Astrocyte (in vitro differentiated cells and primary cell): ENCODE results near the gene TMEM204. TPM values are rescaled to one million over a fixed set of nuclear protein-coding genes. Genes with fewer than 3 reads are reported as not detected.

ENCODE experiments used
- DNase-seq: peaks from one replicate; pipeline ENCODE4 v3.0.0-alpha.2; 2010; ENCODE audit warnings: low read depth
- FAIRE-seq: peaks from 2 replicates; lab custom pipeline; 2011; peaks lifted over from hg19 to GRCh38; lab: Jason Lieb, UNC
- H2AFZ ChIP-seq: 2 replicates; pipeline ENCODE4 v1.6.0; 2012; ENCODE audit warnings: low read depth, low read length, inconsistent platforms
- H3K27ac ChIP-seq: 2 replicates; pipeline ENCODE4 v1.5.1; 2011; ENCODE audit warnings: low read depth, low read length, inconsistent platforms
- H3K27me3 ChIP-seq: 2 replicates; pipeline ENCODE4 v1.6.0; 2011; ENCODE audit warnings: low read length, inconsistent platforms; ENCODE audit not compliant: insufficient read depth
- H3K36me3 ChIP-seq: 2 replicates; pipeline ENCODE4 v1.5.1; 2011; ENCODE audit warnings: low read length, inconsistent platforms; ENCODE audit not compliant: insufficient read depth
- H3K4me1 ChIP-seq: 2 replicates; pipeline ENCODE4 v1.5.1; 2011; ENCODE audit warnings: low read length, inconsistent platforms; ENCODE audit not compliant: insufficient read depth
- H3K4me2 ChIP-seq: 2 replicates; pipeline ENCODE4 v1.6.0; 2012; ENCODE audit warnings: low read length, inconsistent platforms
- H3K4me3 ChIP-seq: 2 replicates; pipeline ENCODE4 v1.5.1; 2011; ENCODE audit warnings: low read depth, mild to moderate bottlenecking, low read length, inconsistent platforms; ENCODE audit not compliant: insufficient read depth
- H3K79me2 ChIP-seq: 2 replicates; pipeline ENCODE4 v1.6.0; 2012; ENCODE audit warnings: mild to moderate bottlenecking, low read length, inconsistent platforms; ENCODE audit not compliant: insufficient read depth
- H3K9ac ChIP-seq: 2 replicates; pipeline ENCODE4 v1.6.0; 2012; ENCODE audit warnings: mild to moderate bottlenecking, low read length, inconsistent platforms
- H3K9me3 ChIP-seq: 2 replicates; pipeline ENCODE4 v1.5.1; 2012; ENCODE audit warnings: low read depth, mild to moderate bottlenecking, low read length, inconsistent platforms; ENCODE audit not compliant: insufficient read depth
- H4K20me1 ChIP-seq: 2 replicates; pipeline ENCODE4 v1.6.0; 2012; ENCODE audit warnings: low read length, inconsistent platforms; ENCODE audit not compliant: insufficient read depth
- H3K27ac Mint-ChIP-seq: one replicate; pipeline ENCODE4 v1.8.0; 2021; ENCODE audit warnings: mild to moderate bottlenecking, mixed read lengths; ENCODE audit not compliant: unreplicated experiment
- H3K27me3 Mint-ChIP-seq: one replicate; pipeline ENCODE4 v1.8.0; 2021; ENCODE audit warnings: low read depth, mixed read lengths; ENCODE audit not compliant: unreplicated experiment
- H3K36me3 Mint-ChIP-seq: one replicate; pipeline ENCODE4 v1.8.0; 2021; ENCODE audit warnings: low read depth, mixed read lengths; ENCODE audit not compliant: unreplicated experiment
- H3K4me1 Mint-ChIP-seq: one replicate; pipeline ENCODE4 v1.8.0; 2021; ENCODE audit warnings: low read depth, mixed read lengths; ENCODE audit not compliant: unreplicated experiment
- H3K4me3 Mint-ChIP-seq: one replicate; pipeline ENCODE4 v1.8.0; 2021; ENCODE audit warnings: mild to moderate bottlenecking, moderate library complexity, mixed read lengths; ENCODE audit not compliant: unreplicated experiment
- H3K9me3 Mint-ChIP-seq: one replicate; pipeline ENCODE4 v1.8.0; 2021; ENCODE audit warnings: mild to moderate bottlenecking, mixed read lengths; ENCODE audit not compliant: unreplicated experiment
- EZH2 ChIP-seq: IDR thresholded peaks from 2 replicates; pipeline ENCODE4 v1.6.1; 2012; ENCODE audit warnings: mild to moderate bottlenecking, low read length, inconsistent platforms; ENCODE audit not compliant: insufficient read depth
- total RNA-seq: library from RNA; stranded (reverse); gene quantifications from 2 replicates; pipeline ENCODE4 v1.2.1, GENCODE V29; 2021
- TF ChIP-seq, protein P1 (sequence below): IDR thresholded peaks from 2 replicates; pipeline ENCODE4 v1.5.1; 2011; ENCODE audit warnings: low read depth, mild to moderate bottlenecking, inconsistent platforms, low read length, moderate library complexity; ENCODE audit not compliant: insufficient read depth

The TMEM204 gene
- total RNA-seq, 1 donor from 2014 or later, result not detected

DNA sequence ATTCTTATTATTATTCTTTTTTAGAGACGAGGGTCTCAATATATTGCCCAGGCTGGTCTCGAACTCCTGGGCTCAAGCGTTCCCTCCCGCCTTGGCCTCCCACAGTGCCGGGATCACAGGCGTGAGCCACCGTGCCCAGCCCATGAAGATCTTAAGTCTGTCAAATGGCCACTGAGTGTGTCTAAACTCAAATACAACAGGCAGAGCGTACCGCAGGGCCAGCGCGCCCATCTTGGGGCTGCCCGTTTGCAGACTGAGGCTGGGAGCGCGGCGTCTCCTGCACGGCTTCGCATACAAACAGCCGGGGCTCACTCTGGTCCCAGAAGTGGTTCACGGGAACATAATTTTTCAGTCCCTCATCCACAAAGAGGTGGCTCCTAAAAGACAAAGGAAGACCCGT is 30.3 kb downstream of the TMEM204 start:
- Histone ChIP-seq H2AFZ (no peak overlapping the region), H3K36me3 (no peaks in the 10 kb centered on the region), H3K9ac (no peak overlapping the region), H4K20me1 (no peaks in the 10 kb centered on the region), H3K9me3 (no peaks in the 10 kb centered on the region), H3K79me2 (no peaks in the 10 kb centered on the region), H3K27ac (no peak overlapping the region), H3K4me3 (no peak overlapping the region), H3K4me1 (no peaks in the 10 kb centered on the region), H3K27me3 (no peaks in the 10 kb centered on the region), H3K4me2 (no peak overlapping the region)
- TF ChIP-seq EZH2, result no peak
- TF ChIP-seq, protein P1, sequence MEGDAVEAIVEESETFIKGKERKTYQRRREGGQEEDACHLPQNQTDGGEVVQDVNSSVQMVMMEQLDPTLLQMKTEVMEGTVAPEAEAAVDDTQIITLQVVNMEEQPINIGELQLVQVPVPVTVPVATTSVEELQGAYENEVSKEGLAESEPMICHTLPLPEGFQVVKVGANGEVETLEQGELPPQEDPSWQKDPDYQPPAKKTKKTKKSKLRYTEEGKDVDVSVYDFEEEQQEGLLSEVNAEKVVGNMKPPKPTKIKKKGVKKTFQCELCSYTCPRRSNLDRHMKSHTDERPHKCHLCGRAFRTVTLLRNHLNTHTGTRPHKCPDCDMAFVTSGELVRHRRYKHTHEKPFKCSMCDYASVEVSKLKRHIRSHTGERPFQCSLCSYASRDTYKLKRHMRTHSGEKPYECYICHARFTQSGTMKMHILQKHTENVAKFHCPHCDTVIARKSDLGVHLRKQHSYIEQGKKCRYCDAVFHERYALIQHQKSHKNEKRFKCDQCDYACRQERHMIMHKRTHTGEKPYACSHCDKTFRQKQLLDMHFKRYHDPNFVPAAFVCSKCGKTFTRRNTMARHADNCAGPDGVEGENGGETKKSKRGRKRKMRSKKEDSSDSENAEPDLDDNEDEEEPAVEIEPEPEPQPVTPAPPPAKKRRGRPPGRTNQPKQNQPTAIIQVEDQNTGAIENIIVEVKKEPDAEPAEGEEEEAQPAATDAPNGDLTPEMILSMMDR, result no peak
- Mint-ChIP-seq H3K9me3 (no peaks in the 10 kb centered on the region), H3K4me3 (no peak overlapping the region), H3K27ac (no peak overlapping the region), H3K36me3 (peaks cover 13% of the 10 kb centered on the region), H3K4me1 (peaks cover 17% of the 10 kb centered on the region), H3K27me3 (no peaks in the 10 kb centered on the region)
- no peak for DNase-seq
- no peak for FAIRE-seq

DNA sequence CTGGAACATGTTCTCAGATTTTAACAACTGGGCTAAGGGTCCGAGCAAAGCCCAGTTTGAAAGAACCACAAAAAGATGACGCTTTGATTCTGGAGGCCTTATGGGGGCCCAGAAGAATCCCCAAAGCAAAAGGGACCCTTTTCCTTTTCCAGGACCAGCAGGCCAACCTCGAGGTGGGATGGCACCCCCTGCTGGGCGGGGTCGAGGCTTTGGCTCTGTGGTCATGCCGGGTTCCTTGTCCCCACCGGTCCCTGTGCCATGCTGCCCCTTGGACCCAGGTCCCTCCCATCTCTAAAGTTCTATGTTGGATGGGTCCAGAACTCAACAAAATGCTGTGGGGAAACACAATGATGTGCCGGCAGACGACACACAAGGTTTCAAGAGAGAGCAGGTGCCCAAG is 30.9 kb downstream of the TMEM204 start:
- Mint-ChIP-seq H3K4me3 (no peak overlapping the region), H3K27me3 (no peaks in the 10 kb centered on the region), H3K9me3 (no peaks in the 10 kb centered on the region), H3K27ac (no peak overlapping the region), H3K36me3 (peaks cover 13% of the 10 kb centered on the region), H3K4me1 (peaks cover 17% of the 10 kb centered on the region)
- H3K27me3 ChIP-seq, result no peaks in the 10 kb centered on the region
- no peaks in the 10 kb centered on the region for H4K20me1 ChIP-seq
- H2AFZ ChIP-seq, result no peak overlapping the region
- FAIRE-seq (no peak), DNase-seq (no peak)
- no peak overlapping the region for H3K4me3 ChIP-seq
- H3K9ac ChIP-seq, result no peak overlapping the region
- no peak for TF ChIP-seq EZH2
- TF ChIP-seq, protein P1, result no peak
- no peaks in the 10 kb centered on the region for H3K36me3 ChIP-seq
- no peak overlapping the region for H3K27ac ChIP-seq
- no peak overlapping the region for H3K4me2 ChIP-seq
- no peaks in the 10 kb centered on the region for H3K79me2 ChIP-seq
- no peaks in the 10 kb centered on the region for H3K9me3 ChIP-seq
- H3K4me1 ChIP-seq, result no peaks in the 10 kb centered on the region

DNA sequence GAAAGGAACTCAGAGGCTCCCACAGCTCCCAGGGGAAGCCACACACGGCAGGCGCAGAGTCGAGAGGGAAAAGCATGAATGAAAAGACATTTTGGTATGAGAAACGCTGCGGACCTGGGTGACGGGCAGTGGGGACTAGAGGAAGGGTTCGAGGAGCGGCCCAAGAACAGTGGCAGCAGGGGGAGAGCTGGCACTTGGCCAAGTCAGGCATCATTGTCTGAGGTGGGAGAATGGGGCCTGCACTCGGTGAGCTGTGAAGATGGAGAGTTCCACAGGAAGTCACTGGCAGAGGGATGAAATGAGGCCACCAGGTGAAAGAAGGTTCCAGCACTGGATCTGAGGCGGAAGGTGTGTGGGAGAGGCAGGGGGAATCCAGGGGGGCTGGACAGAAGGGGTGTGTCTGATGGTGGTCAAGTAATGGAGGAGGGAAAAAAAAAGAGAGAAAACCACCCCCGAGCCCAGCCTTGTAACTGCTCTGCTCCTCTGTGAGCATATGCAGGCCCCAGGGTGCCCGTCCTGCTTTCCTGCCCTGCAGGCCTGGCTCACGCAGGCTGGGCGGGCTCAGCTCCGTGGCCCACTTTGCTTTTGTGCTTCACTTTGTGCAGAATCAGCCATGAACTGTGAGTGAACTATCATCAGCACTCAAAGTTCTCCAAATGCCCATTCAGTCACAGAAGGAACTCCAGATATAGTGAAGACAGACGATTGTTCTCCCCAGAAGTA is 31.8 kb downstream of the TMEM204 start:
- Mint-ChIP-seq H3K36me3 (peaks cover 18% of the 10 kb centered on the region), H3K4me1 (peaks cover 17% of the 10 kb centered on the region), H3K27ac (no peak overlapping the region), H3K9me3 (no peaks in the 10 kb centered on the region), H3K4me3 (no peak overlapping the region), H3K27me3 (no peaks in the 10 kb centered on the region)
- no peaks in the 10 kb centered on the region for H3K4me1 ChIP-seq
- H3K9ac ChIP-seq, result no peak overlapping the region
- DNase-seq, result no peak
- H3K36me3 ChIP-seq, result no peaks in the 10 kb centered on the region
- no peaks in the 10 kb centered on the region for H3K79me2 ChIP-seq
- H3K4me2 ChIP-seq, result no peak overlapping the region
- TF ChIP-seq EZH2, result no peak
- TF ChIP-seq, protein P1, result no peak
- no peaks in the 10 kb centered on the region for H3K27me3 ChIP-seq
- no peak overlapping the region for H3K27ac ChIP-seq
- no peak for FAIRE-seq
- no peak overlapping the region for H3K4me3 ChIP-seq
- H4K20me1 ChIP-seq, result no peaks in the 10 kb centered on the region
- no peak overlapping the region for H2AFZ ChIP-seq
- H3K9me3 ChIP-seq, result no peaks in the 10 kb centered on the region
